GM19328 (cell line): ENCODE results near the gene ATP2B2.

Experiments used
- ATAC-seq: cut with Tn5 transposase; IDR thresholded peaks from one replicate; pipeline ENCODE4 v1.9.1; 2021; ENCODE audit warnings: mild to moderate bottlenecking, moderate library complexity; ENCODE audit not compliant: unreplicated experiment

Gene ATP2B2

GRCh38 chr3:10434938-10435336 lies 70.4 kb downstream of the ATP2B2 start:
- ATAC-seq: no peak

DNA sequence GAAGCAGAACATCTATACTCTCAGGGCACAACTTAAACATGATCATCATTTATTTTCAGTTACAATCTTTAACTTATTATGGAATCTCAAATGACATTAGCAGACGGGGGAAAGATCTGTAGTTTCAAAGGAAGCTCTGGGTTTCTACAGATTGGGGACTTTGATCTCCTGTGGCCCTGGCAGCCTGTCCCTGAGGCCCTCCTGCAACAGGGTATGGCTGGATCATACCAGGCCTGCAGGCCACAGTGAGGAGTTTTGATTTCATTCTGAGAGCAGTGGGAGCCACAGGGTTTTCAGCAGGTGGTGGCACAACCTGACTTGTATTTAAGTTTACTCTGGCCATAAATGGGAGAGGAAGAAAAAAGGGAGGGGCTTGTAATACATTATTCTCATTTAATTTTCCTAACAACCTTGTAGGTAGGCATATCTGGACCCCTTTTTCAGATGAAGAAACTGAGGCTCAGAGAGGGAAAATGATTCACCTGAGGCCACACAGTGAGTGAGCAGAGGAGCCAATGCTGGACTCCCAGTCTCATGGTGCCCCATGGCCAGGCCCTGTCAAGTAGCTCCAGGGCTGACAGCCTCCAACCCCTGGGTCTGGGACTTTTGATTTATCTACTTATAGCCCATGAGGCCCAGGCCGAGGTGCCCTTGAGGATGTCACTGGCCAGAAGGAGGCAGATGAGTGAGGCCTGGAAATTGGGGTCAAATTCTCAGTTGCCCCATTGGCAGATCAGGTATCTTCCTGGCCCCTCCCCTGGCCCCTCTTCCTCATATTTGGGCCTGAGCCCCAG lies 71.0 kb downstream of the ATP2B2 start:
- no peak for ATAC-seq

DNA sequence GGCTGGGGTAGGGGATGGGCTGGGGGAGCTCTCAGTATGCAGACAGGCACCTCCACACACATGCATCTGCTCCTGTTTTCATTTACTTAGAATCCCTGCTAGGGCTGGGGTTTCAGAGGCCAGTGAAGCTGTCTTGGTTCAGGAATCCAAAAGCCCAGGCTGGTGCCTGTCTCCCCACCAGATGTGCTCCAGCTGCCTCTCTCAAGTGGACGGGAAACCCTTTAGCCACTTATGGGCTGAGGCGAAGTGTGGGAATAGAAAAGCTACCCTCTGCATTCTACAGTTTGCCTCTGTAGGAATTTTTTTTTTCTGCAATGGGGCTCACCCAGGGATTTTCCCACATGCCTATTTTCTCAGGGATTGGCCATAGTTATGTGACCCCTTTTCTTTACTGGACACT lies 72.5 kb downstream of the ATP2B2 start:
- ATAC-seq: no peak

DNA sequence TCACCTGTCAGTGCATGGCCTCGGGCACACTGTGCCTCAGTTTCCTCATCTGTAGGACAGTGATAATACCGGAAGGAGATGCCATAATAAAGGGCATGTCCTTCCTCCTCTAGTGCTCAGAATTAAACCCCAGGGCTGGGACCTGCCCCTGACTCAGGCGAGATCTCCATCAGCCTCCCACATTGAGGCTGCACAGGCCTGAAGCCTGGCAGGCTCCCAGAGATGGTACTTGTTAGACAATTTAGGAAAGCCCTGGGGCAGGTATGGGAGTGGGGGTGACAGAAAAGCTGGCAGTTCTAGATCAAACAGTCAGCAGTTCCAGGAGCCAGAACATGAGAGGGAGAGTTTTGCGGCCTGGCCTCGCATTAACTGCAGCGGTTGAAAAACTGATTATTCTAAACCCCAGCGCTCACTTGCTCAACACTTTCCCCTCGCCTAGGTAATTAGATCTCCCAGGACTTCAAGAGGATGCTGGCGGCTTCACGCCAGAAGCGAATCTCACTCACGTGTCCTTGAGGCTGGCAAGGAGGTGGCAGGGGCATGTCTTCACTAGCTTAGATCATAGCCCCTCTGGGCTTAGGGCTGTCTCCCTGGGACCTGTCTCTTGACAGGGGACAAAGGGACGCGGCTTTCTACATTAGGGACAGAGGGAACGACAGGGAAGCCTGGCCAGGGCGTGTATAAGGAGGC lies 73.1 kb downstream of the ATP2B2 start:
- ATAC-seq: no peak

GRCh38 chr3:10430805-10431204 lies 74.6 kb downstream of the ATP2B2 start:
- no peak for ATAC-seq

DNA sequence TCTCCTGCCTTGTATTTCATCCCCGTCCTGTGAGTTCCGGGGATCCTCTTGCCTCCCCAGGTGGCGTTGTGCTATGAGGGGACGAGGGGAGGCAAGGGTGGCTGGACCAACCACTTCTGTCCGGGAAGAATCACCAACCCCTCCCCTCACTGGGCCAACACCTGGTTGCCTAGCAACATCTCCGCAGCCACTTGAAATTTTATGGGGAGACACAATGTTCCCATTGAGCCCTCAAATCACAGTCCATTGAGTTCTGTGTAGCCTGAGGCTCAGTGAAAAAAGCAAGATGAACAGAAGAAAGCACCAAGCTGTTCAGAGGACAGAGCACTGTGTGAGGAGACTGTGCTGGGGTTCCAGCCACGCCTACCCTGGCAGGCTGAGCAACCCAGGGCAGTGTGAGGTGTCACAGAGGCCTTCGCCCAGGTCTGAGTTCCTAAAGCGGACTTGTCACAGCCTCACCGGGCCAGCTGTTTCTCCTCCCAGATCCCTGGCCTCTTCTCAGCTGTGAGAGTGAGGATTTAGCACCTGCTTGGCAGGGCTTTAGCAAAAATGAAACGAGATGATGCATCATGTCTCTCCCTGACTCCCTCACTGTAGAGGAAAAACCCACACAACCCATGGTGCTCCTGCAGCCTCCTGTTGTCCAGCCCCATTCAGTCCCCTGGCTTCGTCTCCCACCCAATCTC lies 76.8 kb downstream of the ATP2B2 start:
- no peak for ATAC-seq

DNA sequence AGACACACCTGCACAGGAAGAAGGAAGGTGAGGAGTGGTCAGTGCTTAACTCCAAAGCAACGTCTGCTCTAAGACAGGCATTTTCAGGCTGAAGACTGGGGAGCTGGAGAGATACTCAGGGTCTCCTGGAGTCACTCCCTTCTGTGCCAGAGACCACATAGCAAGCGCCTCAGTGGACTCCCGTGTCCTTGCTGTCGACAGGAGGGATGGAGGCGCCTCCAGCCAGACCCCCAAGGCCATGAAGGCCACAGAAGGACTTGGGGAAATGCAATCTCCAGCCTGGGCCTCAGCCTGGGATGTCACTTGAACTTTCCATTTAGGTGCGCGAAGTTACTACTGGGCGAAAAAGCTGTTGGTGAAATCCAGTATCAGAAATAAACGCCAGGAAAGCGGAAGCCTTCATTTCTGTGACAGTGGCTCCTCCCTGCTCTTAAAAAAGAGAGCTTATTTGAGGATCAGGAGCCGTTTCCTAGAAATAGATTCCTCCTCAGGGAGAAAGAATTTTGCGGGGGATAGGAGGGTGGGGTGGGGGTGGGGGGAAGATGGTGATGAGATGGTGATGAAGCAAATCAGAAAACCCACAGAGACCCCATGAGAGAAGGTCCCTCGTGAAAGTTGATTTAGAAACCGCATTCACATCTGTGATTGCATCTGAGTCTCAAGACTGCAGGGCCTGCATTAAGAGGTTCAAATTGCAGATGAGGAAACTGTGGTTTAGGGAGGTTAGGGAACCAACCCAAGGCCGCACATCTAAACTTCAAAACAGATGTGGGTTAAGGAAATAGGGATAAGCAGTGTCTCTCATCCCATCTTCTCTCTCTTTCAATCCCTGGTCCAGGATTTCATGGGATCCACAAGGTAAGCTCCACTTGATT lies 78.8 kb downstream of the ATP2B2 start:
- no peak for ATAC-seq

- no peak for ATAC-seq
Observed at GRCh38 chr3:10423171-10423882, 82.1 kb downstream of the ATP2B2 start.

DNA sequence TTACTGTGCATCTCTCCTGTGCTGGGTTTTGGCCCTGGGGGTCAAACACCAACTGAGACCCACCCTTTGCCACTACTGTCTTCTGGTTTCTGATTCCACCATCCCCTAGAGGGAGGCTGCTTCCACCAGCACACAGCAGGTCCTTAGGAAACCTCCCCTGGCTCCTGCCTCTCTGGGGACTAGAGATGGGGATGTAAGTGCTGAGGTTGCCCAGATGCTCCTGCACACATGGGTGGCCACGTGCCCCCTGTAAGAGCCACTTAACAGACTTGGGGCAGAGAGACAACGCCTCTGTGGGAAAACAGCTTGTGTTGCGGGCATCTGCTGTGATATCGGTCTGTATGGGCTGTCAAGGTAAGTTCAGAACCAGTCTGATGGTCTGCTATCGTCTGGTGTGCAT lies 83.4 kb downstream of the ATP2B2 start:
- ATAC-seq: no peak

DNA sequence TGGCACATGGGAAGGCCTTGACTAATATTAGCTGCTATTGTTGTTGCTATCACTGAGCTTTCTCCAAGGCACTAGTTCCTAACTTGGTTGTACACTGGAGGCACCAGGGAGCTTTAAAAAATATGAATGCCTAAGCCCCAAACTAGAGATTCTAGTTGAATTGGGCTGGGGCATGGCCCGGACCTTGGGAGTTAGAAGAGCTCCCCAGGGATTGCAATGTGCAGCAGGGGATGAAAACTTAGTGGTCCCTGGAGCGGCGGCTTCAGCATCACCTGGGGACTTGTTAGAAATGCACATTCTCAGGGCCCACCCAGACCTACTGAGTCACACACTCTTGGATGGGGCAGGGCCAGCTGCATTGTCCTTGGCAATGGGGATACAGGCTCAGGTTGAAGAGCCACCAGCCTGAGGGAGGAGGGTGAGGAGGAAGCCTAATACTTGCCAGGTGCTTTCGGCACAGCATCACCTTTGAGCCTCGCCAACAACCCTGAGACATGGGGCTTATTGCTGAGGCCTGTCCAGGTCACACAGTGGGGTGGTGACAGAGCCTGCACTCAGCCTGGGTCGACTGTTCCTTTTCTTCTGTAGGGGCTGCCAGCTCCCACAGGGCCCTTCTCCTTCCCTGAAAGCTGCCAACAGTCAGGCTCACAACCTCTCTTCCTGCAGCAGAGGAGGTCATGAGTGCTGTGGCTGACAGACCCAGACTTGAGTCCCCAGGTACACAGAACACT lies 84.5 kb downstream of the ATP2B2 start:
- no peak for ATAC-seq

DNA sequence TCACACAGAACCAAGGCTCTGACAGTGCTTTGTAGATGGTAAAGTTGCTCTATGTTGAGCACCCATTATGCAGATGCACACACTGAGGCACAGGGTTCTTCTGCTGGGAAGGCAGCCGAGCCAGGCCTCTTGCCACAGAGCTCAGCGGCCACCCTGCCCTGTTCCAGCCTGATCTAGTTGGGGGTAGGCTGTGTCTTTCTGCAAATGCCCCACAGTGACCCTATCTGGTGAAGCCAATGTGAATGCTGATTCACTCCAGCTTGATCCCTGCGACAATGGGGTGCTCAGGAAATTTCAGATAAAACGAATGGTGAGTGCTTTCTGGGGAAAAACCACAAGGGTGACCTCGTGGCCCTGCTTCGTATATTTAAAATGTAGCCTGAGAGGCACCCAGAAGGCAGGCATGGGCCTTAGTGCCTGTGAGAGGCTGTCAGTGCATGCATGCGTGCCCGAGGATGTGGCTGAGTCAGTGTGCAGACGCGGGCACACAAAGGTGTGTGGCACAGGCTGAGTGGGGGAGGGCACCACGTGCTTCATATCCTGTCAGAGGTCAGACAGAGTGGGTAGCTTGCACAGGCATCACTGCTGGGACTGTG lies 85.7 kb downstream of the ATP2B2 start:
- ATAC-seq: no peak

- no peak for ATAC-seq
Observed at GRCh38 chr3:10417847-10418246, 87.5 kb downstream of the ATP2B2 start.

GRCh38 chr3:10416730-10417300 lies 88.6 kb downstream of the ATP2B2 start:
- no peak for ATAC-seq

- ATAC-seq: no peak
Observed at GRCh38 chr3:10413041-10413440, 92.3 kb downstream of the ATP2B2 start.

- ATAC-seq: no peak
Observed at GRCh38 chr3:10411598-10412332, 93.6 kb downstream of the ATP2B2 start.

DNA sequence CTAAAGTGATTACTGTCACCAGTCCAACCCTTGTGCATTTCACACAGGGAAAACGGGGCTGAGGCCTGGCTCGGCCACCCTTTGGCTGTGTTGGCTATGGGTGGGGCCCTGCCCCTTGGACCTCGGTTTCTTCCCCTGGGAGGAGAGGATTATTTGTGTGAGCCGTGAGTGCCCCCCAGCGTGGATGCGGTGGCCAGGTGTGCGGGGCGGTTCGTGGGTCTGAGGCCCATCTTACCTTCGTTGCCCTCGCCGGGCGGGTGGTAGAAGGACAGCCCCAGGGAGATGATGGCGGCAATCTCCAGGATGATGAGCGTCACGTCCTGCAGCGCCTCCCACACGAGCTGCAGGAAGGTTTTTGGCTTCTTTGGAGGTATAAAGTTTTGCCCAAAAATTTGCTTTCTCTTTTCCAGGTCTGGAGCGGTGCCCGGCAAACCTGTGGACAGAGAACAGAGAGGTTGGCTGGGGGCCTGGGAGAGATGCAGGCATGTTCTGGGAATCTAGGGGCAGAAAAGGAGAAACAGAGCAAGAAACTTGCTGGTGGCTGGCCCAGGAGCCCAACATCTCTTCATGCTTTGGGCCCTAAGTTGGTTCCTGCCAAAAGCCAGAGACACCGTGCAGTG lies 94.9 kb downstream of the ATP2B2 start:
- ATAC-seq: no peak

- no peak for ATAC-seq
Observed at GRCh38 chr3:10408680-10409079, 96.7 kb downstream of the ATP2B2 start.

- ATAC-seq: no peak
Observed at GRCh38 chr3:10407361-10407760, 98.0 kb downstream of the ATP2B2 start.
